ENCODE data around the gene CFH. TPM values are rescaled to one million over a fixed set of nuclear protein-coding genes. Genes with fewer than 3 reads are reported as not detected.
"Not testable (repeated sequence)": the region's sequence is repeated elsewhere in the genome, so short reads cannot be mapped to it uniquely, and the experiment has no call there.

The CFH gene
- polyA plus RNA-seq, 10 donors, result 56.2 to 102 (median 80.1) TPM

DNA sequence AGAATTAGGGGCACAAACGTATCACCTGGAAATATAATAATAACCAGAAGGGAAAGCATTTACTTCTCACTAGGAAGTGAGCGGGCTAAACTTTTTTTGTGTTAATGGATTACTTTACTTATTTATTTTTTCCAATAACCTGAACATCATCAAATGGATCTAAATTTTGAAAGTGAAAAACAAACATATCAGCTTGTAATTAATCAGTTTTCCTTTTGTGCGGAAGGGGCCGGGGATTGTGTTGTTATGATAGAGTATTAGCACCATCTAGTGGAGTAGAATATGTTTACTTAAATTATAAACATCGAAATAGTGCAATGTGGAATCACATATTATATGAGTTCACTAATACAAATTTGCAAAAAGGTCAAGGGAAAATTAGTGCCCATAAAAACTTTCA lies 9.0 kb downstream of the CFH start:
- DNase-seq, result peak in 2 of 3 donors; percentile 54 to 63

GRCh38 chr1:196661345-196661744 lies 9.5 kb downstream of the CFH start:
- DNase-seq, result no peak

GRCh38 chr1:196667131-196667530 lies 15.3 kb downstream of the CFH start:
- no peak for DNase-seq

GRCh38 chr1:196669051-196669450 lies 17.2 kb downstream of the CFH start:
- no peak for DNase-seq

DNA sequence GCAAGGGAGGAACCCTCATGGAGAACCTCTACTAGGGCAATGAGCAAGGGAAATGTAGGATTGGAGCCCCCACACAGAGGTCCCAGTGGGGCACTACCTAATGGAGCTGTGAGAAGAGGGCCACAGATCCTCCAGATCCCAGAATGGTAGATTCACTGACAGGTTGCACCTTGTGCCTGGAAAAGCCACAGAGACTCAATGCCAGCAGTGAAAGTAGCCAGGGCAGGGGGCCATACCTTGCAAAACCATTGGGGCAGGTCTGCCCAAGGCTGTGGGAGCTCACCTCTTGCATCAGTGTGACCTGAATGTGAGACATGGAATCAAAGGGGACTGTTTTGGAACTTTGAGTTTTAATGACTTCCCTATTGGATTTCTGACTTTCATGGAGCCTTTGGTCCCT lies 17.9 kb downstream of the CFH start:
- no peak for DNase-seq

DNA sequence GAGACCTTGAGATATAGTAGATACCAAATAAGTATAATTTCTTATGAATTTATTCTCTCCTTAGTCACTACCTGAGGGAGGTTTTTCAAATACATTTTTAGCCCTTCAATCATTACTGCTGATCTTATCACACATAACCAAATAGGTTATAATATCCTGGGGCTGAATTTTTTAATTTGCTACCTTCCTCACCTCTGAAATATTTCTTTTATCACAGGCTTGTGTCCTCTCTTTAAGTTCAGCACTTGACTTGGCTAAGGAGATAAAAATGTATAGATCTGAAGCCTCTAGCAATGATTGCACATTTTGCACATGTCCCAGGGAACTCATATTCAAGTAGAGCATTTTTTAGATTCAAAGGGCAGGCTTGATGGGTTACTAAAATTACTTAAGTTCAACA lies 23.1 kb downstream of the CFH start:
- no peak for DNase-seq

GRCh38 chr1:196677781-196678509 lies 26.1 kb downstream of the CFH start:
- no peak for DNase-seq

DNA sequence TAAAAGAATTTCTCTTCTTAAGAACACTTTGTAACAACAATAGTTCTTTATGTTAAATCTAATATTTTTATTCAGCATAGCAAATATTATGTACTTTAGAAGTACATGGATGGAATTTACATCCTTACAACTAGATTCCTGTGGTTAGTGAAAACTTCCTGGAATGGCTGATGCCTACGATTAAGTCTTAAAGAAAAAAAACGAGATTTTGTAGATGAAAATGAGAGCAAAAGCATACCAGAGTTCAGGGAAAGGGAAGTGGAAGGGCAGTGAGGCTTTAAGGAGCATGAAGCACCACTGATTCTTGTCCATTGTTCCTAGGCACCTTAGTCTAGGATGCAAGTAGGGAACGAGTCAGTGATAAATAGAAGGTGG lies 26.7 kb downstream of the CFH start:
- peak in 1 of 3 donors; percentile 41 for DNase-seq

DNA sequence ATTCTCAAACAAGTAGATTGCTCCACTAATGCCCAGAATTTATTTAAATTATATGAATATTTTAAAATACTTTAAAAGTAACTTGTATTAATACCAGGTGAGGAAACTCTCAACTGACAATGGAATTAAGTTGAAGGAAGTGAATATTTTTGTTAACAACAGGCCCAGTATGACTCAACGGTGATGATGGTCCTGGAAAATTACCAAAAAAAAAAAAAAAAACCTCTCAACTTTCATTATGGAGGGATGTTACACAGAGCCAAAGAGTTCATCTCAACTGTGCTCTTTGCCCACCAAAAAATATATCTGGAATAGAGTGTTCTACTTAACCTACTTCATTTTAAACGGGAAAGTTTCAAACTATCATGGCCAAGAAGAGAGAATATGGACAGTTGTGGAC lies 28.3 kb downstream of the CFH start:
- no peak for DNase-seq

DNA sequence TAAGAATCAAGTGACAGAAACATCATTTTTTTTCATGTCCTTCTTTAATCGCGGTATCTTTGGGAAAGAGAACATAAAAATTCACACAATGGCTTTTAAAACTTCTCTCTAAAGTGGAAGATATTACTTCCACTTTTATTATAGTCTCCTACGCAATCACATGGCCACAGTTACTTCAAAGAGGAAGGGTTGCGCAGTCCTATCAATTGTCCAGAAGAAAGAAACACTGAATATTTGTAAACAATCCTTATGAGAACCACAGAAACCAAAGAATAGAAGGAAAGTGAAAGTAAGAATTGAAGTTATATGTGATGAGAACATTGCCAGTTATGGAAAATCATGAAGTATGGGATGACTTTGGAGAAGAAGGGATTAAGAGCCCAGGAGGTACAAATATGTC lies 32.6 kb downstream of the CFH start:
- DNase-seq, result no peak

DNA sequence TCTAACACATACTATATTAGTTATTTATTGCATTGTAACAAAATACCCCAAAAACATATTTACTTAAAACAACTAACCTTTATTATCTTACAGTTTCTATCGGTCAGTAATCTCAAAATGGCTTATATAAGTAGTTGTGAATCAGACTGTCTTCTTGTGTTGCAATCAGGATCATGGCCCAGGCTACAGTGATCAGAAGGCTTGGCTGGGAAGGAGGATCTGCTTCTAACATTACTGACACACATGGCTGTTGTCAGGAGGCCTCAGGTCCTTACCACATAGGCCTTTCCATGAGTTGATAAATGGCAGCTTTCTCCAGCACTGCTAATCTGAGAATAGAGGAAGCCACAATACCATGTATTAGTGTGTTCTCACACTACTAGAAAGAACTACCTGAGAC lies 33.7 kb downstream of the CFH start:
- DNase-seq, result no peak

GRCh38 chr1:196689001-196689400 lies 37.2 kb downstream of the CFH start:
- no peak for DNase-seq

DNA sequence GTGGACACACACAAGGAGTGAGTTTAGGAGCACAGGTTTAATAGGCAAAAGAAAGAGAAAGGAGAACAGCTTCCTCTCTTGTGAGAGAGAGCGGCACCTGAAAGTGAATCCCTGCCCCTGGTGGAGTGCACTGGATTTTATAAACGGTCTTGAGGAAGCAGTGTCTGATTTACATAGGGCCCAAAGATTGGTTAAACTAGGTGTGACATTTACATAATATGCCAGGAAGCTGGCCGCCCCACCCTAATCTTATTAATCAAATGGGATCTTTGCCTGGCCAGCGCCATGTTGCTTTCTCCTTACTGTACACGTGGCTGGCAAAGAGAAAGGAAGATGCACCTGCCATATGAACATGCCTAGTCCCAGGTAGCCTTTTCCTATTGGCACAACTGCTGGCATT lies 38.7 kb downstream of the CFH start:
- DNase-seq, result no peak

DNA sequence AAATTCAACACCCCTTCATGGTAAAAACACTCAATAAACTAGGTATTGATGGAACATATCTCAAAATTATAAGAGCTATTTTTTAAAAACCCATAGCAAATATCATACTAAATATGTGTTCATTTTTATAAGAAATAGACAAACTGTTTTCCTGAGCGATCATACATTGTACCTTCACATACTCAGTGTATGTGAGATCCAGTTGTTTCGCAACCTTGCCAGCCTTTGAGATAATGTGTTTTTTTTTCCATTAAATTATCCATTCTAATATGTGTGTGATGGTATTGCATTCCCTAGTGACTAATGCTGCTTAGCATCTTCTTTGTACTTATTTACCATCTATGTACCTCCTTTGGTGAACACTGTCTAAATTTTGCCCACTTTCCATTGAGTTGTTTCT lies 47.1 kb downstream of the CFH start:
- no peak for DNase-seq

GRCh38 chr1:196701144-196701543 lies 49.3 kb downstream of the CFH start:
- DNase-seq, result no peak

- not testable (repeated sequence) for DNase-seq
Measured at GRCh38 chr1:196709892-196710291, 58.0 kb downstream of the CFH start.

DNA sequence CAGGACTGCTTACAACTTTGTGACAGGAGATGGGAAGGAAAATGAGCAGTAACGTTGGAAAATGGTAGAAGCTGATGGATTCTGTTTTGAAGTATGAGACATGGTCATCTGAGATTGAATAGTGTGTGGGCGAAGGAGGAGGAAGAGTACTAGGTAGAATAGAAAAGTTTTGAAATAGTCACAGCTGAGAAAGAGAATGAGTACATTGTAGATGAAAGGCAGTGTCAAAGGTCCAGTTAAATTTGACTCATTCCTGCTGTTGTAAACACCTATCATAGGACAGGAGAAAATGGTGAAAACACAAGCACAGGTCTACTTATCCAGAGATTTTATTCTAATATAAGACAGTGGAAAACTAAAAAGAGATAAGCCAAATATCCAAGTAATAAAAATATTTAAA lies 66.0 kb downstream of the CFH start:
- no peak for DNase-seq

GRCh38 chr1:196723325-196724185 lies 71.7 kb downstream of the CFH start:
- peak in 1 of 3 donors; percentile 7 for DNase-seq

- DNase-seq, result no peak
Measured at GRCh38 chr1:196732526-196732925, 80.7 kb downstream of the CFH start.

- peak in 1 of 3 donors; percentile 6 for DNase-seq
Measured at GRCh38 chr1:196733091-196733970, 81.5 kb downstream of the CFH start.

DNA sequence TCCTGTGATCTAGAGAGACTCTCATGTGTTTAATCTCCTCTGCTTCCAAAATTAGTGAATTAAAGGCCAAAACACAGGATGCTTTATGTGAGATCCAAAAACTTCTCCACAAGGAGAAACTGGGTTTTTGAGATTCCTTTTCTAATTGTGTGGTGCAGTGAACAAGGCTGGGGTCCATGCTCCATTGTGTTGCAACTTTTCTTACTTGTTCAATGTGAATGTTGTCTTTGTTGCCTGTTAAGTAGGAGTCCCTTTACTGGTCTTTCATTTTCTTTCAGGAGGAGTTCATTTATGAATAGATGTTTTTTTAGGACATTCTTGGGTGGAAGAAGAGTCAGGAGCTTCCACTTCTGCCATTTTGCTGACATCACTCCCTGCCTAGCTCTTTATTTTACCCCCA lies 82.2 kb downstream of the CFH start:
- no peak for DNase-seq

- DNase-seq, result no peak
Measured at GRCh38 chr1:196734460-196734859, 82.6 kb downstream of the CFH start.
